Stomach (tissue), 9 donors: ENCODE results near the gene MPZL2. TPM values are rescaled to one million over a fixed set of nuclear protein-coding genes. Genes with fewer than 3 reads are reported as not detected.

Source experiments
- DNase-seq, 2 donors: peaks; one replicate each; pipeline versions ENCODE4 v3.0.0 to v3.0.0-alpha.2; 2013 to 2019
- H3K27ac ChIP-seq, 5 donors: fragments of 200-600 bp in 4 of 5; sonication (generic) in 4 of 5; one replicate each; pipeline ENCODE4 v1.5.1; 2013 to 2019; ENCODE audit warnings: mild to moderate bottlenecking in 1 of 5, moderate library complexity in 1 of 5
- H3K27me3 ChIP-seq, 3 donors: fragments of 200-600 bp; sonication (generic); one replicate each; pipeline ENCODE4 v1.5.1; 2017 to 2019; ENCODE audit warnings: mixed run types in 1 of 3
- H3K36me3 ChIP-seq, 4 donors: fragments of 200-600 bp; sonication (generic); 1 replicate in 3 of 4; 2 replicates in 1 of 4; pipeline ENCODE4 v1.5.1; 2016 to 2019
- H3K4me1 ChIP-seq, 4 donors: fragments of 200-600 bp; sonication (generic); one replicate each; pipeline ENCODE4 v1.5.1; 2016 to 2019
- H3K4me3 ChIP-seq, 4 donors: fragments of 200-600 bp; sonication (generic) in 3 of 4; one replicate each; pipeline ENCODE4 v1.5.1; 2016 to 2019; ENCODE audit warnings: mild to moderate bottlenecking in 1 of 4
- H3K9me3 ChIP-seq, 4 donors: fragments of 200-600 bp; sonication (generic); one replicate each; pipeline ENCODE4 v1.5.1; 2016 to 2019
- EP300 ChIP-seq: sonication (generic); formaldehyde crosslinking; IDR thresholded peaks from one replicate; pipeline ENCODE4 v1.6.1; 2017; ENCODE audit warnings: antibody characterized with exemption
- POLR2A ChIP-seq, 4 donors: fragments of 450-650 bp; IDR thresholded peaks; one replicate each; pipeline ENCODE4 v1.6.1; 2016; ENCODE audit warnings: antibody characterized with exemption in 4 of 4, control low read depth in 2 of 4, mild to moderate bottlenecking in 1 of 4, moderate library complexity in 1 of 4
- POLR2AphosphoS5 ChIP-seq, 3 donors: sonication (generic); formaldehyde crosslinking; IDR thresholded peaks; one replicate each; pipeline ENCODE4 v1.6.1; 2016; ENCODE audit warnings: antibody characterized with exemption in 3 of 3
- WGBS, 5 donors: extraction: QIAGEN DNeasy Blood & Tissue Kit in 3 of 5; methylation state at CpG; one replicate each; pipeline versions ENCODE4 v1.1.5 to v1.1.7; 2013 to 2018; 5-methylcytosine and 5-hydroxymethylcytosine counted together
- intact Hi-C: fragments of 100-400 bp; cut with DNase I; formaldehyde crosslinking; loops from one replicate; pipeline ENCODE4 v1.15.1; 2023; ENCODE audit warnings: low total_unique reads
- polyA plus RNA-seq, 3 donors: library from polyadenylated mRNA; stranded (reverse); fragments of 200-250 nt; gene quantifications; one replicate each; pipeline ENCODE4 v1.2.3, GENCODE V29; 2013
- total RNA-seq, 5 donors: library from RNA; depleted of rRNA; stranded (reverse); fragments of >200 nt; gene quantifications; one replicate each; pipeline versions ENCODE4 v1.1.0 to v1.2.3, GENCODE V29; 2014 to 2016
- TF ChIP-seq, protein P1 (sequence below), 7 experiments: fragments of 450-650 bp in 4 of 7; fragments of 200-600 bp in 3 of 7; sonication (generic) in 3 of 7; IDR thresholded peaks; one replicate each; pipeline ENCODE4 v1.5.1; 2016 to 2019; ENCODE audit warnings: antibody characterized with exemption in 7 of 7, control low read depth in 2 of 7, mild to moderate bottlenecking in 1 of 7
- donor health status: healthy with polysubstance abuse.
- donor health status: Bipolar disorder and iron deficiency.
- donor health status: healthy.

MPZL2 gene
- total and polyA plus RNA-seq, 8 donors: 0.58 to 97.2 (median 48.4) TPM

DNA sequence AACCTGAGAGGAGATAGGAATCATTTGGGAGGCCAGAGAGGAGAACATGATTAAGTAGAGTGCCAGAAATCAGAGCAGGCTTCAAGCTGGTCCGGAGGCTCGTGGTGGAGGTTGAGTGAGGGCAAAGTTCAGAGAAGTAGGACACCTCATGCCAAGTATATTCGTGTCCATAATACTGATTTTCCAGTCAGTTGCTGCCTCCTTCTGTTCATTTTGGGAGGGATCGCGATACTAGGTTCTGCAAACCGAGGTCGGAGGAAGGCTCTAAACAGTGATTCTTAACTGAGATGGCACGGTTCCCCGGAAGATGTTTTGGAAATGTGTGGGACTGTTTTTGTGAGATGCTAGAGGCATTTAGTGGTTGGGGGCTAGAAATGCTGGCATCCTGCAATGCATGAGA is 26.8 kb upstream of the MPZL2 start:
- 10 to 21% (median 15%) methylated on average over 9 of the region's 9 CpGs for WGBS, 5 donors
- no peaks in the 10 kb centered on the region for H3K36me3 ChIP-seq
- no peak overlapping the region for H3K27ac ChIP-seq
- peaks cover 0 to 11% (median 3%) of the 10 kb centered on the region in 4 donors for H3K4me1 ChIP-seq
- intact Hi-C loops: loop anchor here (10.0 kb wide), 1 partner anchor 96 kb away; no protein-coding TSS in a partner anchor
- peak; percentile 45 to 70 for DNase-seq
- no peak overlapping the region for H3K4me3 ChIP-seq
- H3K9me3 ChIP-seq: no peaks in the 10 kb centered on the region
- H3K27me3 ChIP-seq: peaks cover 0 to 13% (median 0%) of the 10 kb centered on the region in 3 donors
- TF ChIP-seq EP300 (no peak), POLR2A (IDR thresholded peaks at IDR 0.05) (no peak), POLR2AphosphoS5 (IDR thresholded peaks at IDR 0.05) (peak in 1 of 3 donors; percentile 59)
- TF ChIP-seq, protein P1, sequence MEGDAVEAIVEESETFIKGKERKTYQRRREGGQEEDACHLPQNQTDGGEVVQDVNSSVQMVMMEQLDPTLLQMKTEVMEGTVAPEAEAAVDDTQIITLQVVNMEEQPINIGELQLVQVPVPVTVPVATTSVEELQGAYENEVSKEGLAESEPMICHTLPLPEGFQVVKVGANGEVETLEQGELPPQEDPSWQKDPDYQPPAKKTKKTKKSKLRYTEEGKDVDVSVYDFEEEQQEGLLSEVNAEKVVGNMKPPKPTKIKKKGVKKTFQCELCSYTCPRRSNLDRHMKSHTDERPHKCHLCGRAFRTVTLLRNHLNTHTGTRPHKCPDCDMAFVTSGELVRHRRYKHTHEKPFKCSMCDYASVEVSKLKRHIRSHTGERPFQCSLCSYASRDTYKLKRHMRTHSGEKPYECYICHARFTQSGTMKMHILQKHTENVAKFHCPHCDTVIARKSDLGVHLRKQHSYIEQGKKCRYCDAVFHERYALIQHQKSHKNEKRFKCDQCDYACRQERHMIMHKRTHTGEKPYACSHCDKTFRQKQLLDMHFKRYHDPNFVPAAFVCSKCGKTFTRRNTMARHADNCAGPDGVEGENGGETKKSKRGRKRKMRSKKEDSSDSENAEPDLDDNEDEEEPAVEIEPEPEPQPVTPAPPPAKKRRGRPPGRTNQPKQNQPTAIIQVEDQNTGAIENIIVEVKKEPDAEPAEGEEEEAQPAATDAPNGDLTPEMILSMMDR (IDR thresholded peaks at IDR 0.05): peak in 4 of 7 experiments; percentile 12 to 81 (median 60)

DNA sequence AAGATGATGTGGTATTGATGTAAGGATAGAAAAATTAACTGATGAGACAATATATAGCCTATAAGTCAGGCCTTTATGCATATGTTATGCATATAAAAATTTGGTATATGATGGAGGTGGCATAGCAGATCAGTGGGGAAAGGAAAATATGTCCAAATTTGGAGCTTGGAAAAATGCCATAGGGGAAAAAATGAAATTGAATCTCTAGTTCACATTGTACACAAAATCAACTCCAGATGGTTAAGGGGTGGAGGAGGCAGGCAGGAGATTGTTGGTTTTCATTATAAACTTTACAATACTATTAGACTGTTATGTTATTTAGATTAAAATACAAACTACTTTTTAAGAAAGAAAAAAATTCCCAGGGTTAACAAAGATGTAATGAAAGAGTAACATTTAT is 25.3 kb upstream of the MPZL2 start:
- intact Hi-C loops: no loop called here
- Histone ChIP-seq H3K9me3 (no peaks in the 10 kb centered on the region), H3K4me1 (peaks cover 0 to 9% (median 3%) of the 10 kb centered on the region in 4 donors), H3K27me3 (peaks cover 0 to 8% (median 0%) of the 10 kb centered on the region in 3 donors), H3K4me3 (no peak overlapping the region), H3K27ac (no peak overlapping the region), H3K36me3 (no peaks in the 10 kb centered on the region)
- no peak for DNase-seq
- no peak for TF ChIP-seq EP300
- TF ChIP-seq POLR2AphosphoS5 (IDR thresholded peaks at IDR 0.05): no peak

DNA sequence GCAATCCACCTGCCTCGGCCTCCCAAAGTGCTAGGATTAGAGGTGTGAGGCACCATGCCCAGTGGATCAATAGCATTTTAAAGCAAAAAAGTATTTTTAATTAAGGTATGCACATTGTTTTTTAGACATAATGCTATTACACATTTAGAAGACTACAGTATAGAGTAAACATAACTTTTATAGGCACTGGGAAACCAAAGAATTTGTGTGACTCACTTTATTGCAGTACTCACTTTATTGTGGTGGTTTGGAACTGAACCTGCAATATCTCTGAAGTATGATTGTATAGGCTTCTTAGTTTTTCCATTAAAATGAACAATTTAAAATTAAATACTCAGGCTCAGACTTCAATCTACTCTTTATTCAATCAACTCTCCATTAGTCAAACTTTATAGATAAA is 22.9 kb upstream of the MPZL2 start:
- intact Hi-C loops: no loop called here
- 38 to 96% (median 93%) methylated on average over 1 of the region's 1 CpG for WGBS, 5 donors
- TF ChIP-seq, protein P1 (IDR thresholded peaks at IDR 0.05): no peak
- TF ChIP-seq POLR2AphosphoS5 (IDR thresholded peaks at IDR 0.05) (no peak), POLR2A (IDR thresholded peaks at IDR 0.05) (no peak), EP300 (no peak)

DNA sequence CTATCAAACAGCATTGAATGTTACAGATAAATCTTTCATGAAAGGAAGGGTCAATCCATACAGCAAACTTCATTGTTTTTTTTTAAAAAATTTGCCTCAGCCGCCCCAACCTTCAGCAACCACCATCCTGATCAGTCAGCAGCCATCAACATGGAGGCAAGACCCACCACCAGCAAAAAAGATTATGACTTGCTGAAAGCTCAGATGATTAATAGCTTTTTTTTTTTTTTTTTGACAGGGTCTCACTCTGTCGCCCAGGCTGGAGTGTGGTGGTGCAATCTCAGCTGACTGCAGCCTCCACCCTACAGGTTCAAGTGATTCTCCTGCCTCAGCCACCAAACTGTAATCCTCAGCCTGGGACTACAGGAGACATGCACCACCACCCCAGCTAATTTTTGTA is 22.4 kb upstream of the MPZL2 start:
- no peaks in the 10 kb centered on the region for H3K36me3 ChIP-seq
- no peak overlapping the region for H3K27ac ChIP-seq
- H3K27me3 ChIP-seq: peaks cover 0 to 1% (median 0%) of the 10 kb centered on the region in 3 donors
- TF ChIP-seq, protein P1 (IDR thresholded peaks at IDR 0.05): no peak
- TF ChIP-seq POLR2A (IDR thresholded peaks at IDR 0.05) (no peak), POLR2AphosphoS5 (IDR thresholded peaks at IDR 0.05) (no peak), EP300 (no peak)
- H3K9me3 ChIP-seq: no peaks in the 10 kb centered on the region
- intact Hi-C loops: no loop called here
- WGBS, 5 donors: 84 to 98% (median 89%) methylated on average over 2 of the region's 2 CpGs
- no peak for DNase-seq
- H3K4me3 ChIP-seq: no peak overlapping the region
- peaks cover 0 to 9% (median 3%) of the 10 kb centered on the region in 4 donors for H3K4me1 ChIP-seq

More for the DNA sequence above, 22.9 kb upstream of the MPZL2 start:
- no peak for DNase-seq
- H3K27ac ChIP-seq: no peak overlapping the region
- peaks cover 0 to 9% (median 3%) of the 10 kb centered on the region in 4 donors for H3K4me1 ChIP-seq
- H3K4me3 ChIP-seq: no peak overlapping the region
- peaks cover 0 to 6% (median 0%) of the 10 kb centered on the region in 3 donors for H3K27me3 ChIP-seq
- no peaks in the 10 kb centered on the region for H3K36me3 ChIP-seq
- H3K9me3 ChIP-seq: no peaks in the 10 kb centered on the region

DNA sequence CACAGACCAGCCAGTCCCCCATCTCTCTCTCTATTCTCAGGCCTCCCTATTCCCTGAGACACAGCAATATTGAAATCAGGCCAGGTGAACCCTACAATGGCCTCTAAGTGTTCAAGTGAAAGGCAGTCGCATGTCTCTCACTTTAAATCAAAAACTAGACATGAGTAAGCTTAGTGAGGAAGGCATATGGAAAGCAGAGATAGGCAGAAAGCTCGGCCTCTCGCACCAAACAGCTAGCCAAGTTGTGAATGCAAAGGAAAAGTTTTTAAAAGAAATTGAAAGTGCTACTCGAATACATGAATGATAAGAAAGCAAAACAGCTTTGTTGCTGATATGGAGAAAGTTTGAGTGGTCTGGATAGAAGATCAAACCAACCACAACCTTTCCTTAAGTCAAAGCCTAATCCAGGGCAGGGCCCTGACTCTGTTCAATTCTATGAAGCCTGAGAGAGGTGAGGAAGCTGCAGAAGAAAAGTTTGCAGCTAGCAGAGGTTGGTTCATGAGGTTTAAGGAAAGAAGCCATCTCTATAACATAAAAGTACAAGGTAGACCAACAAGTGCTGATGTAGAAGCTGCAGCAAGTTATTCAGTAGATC is 19.8 kb upstream of the MPZL2 start:
- no peaks in the 10 kb centered on the region for H3K9me3 ChIP-seq
- no peak for TF ChIP-seq POLR2AphosphoS5 (IDR thresholded peaks at IDR 0.05)
- TF ChIP-seq, protein P1 (IDR thresholded peaks at IDR 0.05): no peak
- no peak for TF ChIP-seq EP300
- TF ChIP-seq POLR2A (IDR thresholded peaks at IDR 0.05): no peak
- no peaks in the 10 kb centered on the region for H3K4me1 ChIP-seq
- peak overlapping the region in 1 of 5 donors; percentile 64 for H3K27ac ChIP-seq
- H3K27me3 ChIP-seq: no peaks in the 10 kb centered on the region
- no peak overlapping the region for H3K4me3 ChIP-seq
- intact Hi-C loops: no loop called here
- no peak for DNase-seq
- H3K36me3 ChIP-seq: no peaks in the 10 kb centered on the region
- WGBS, 5 donors: 32 to 48% (median 39%) methylated on average over 4 of the region's 4 CpGs
